ENCODE measurements around the gene MACROD2.

Gene MACROD2

DNA sequence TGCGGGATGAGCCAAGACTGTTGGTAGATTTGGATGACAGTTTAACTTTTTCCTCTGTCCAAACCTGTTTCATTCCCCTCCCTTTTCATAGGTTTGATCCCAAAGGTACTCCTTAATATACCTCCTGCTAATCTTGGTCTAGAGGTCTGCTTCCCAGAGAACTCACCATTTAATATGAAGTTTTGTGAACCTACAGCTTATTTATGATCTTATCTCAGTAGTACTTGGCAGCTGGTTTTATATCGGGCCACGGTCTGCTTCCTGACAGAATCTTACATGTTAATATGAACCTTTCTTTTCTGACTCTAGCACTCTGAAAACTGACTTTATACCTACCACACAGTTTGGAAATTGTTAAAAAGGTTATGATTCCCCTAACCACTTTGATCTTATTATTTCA, 138.7 kb downstream of the MACROD2 start:
- TF ChIP-seq ZNF560 (tag by site-specific recombination; IDR thresholded peaks at IDR 0.05; ENCODE audit: borderline replicate concordance) (no peak), HOXA7 (CRISPR knock-in tag; IDR thresholded peaks at IDR 0.05; ENCODE audit: borderline replicate concordance) (no peak), ZNF362 (tag by site-specific recombination; IDR thresholded peaks at IDR 0.05) (no peak), ZNF621 (tag by site-specific recombination; IDR thresholded peaks at IDR 0.05) (no peak)
- ChIA-PET CTCF (no interaction called here), POLR2A (no interaction called here)

DNA sequence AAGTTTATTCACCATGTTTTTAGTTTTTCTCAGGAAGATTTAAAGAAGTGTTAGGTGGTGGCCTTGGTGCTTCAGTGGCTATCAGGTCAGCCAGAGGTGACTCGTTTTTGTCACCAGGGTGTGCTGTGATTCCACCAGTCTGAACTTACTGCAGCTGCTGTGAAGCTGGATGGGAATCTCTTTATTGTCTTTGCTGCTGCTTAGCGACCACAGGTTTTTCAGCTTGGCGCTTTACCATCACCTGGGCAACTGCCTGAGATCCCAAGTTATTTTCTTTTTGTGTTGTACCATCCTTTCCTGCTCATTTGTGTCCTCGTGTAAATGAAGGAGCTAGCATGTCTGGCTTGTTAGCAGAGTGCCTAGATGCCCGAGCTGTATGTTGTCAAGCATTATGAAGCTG, 146.9 kb downstream of the MACROD2 start:
- Histone ChIP-seq H3K4me3 (ENCODE audit: low read depth, low read length) (no peak overlapping the region), H3K9me3 (ENCODE audit: control insufficient read depth, insufficient read depth, low read depth, low read length) (no peaks in the 10 kb centered on the region), H3K27ac (ENCODE audit: extremely low read depth, low read depth, low read length) (no peak overlapping the region), H3K4me1 (ENCODE audit: control insufficient read depth, insufficient read depth, low read length) (peaks cover 3% of the 10 kb centered on the region; the same call in 1 of the 2 replicates), H3K36me3 (ENCODE audit: control insufficient read depth in 2 of 2, insufficient read depth in 1 of 2, low read length in 2 of 2) (no peaks in the 10 kb centered on the region)
- TF ChIP-seq ZNF654 (tag by site-specific recombination; IDR thresholded peaks at IDR 0.05; ENCODE audit: low read depth) = peak; percentile 81
- TF ChIP-seq BCL11B (tag by site-specific recombination; IDR thresholded peaks at IDR 0.05; ENCODE audit: low read depth) = no peak
- no peak for TF ChIP-seq ZNF837 (tag by site-specific recombination; IDR thresholded peaks at IDR 0.05)
- no peak for TF ChIP-seq ZNF501 (tag by site-specific recombination; IDR thresholded peaks at IDR 0.05)
- no peak for TF ChIP-seq ZNF354C (tag by site-specific recombination; IDR thresholded peaks at IDR 0.05; ENCODE audit: borderline replicate concordance, low read depth)
- TF ChIP-seq ZNF362 (tag by site-specific recombination; IDR thresholded peaks at IDR 0.05) = no peak
- TF ChIP-seq, protein P1, sequence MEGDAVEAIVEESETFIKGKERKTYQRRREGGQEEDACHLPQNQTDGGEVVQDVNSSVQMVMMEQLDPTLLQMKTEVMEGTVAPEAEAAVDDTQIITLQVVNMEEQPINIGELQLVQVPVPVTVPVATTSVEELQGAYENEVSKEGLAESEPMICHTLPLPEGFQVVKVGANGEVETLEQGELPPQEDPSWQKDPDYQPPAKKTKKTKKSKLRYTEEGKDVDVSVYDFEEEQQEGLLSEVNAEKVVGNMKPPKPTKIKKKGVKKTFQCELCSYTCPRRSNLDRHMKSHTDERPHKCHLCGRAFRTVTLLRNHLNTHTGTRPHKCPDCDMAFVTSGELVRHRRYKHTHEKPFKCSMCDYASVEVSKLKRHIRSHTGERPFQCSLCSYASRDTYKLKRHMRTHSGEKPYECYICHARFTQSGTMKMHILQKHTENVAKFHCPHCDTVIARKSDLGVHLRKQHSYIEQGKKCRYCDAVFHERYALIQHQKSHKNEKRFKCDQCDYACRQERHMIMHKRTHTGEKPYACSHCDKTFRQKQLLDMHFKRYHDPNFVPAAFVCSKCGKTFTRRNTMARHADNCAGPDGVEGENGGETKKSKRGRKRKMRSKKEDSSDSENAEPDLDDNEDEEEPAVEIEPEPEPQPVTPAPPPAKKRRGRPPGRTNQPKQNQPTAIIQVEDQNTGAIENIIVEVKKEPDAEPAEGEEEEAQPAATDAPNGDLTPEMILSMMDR (tag by site-specific recombination; IDR thresholded peaks at IDR 0.05) = 0 out of 2 replicates have a peak, but pooled peaks have one; percentile 11
- TF ChIP-seq ZNF175 (tag by site-specific recombination; IDR thresholded peaks at IDR 0.05) = no peak
- TF ChIP-seq, protein P2, sequence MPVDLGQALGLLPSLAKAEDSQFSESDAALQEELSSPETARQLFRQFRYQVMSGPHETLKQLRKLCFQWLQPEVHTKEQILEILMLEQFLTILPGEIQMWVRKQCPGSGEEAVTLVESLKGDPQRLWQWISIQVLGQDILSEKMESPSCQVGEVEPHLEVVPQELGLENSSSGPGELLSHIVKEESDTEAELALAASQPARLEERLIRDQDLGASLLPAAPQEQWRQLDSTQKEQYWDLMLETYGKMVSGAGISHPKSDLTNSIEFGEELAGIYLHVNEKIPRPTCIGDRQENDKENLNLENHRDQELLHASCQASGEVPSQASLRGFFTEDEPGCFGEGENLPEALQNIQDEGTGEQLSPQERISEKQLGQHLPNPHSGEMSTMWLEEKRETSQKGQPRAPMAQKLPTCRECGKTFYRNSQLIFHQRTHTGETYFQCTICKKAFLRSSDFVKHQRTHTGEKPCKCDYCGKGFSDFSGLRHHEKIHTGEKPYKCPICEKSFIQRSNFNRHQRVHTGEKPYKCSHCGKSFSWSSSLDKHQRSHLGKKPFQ (tag by site-specific recombination; IDR thresholded peaks at IDR 0.05) = no peak
- TF ChIP-seq ZNF248 (tag by site-specific recombination; IDR thresholded peaks at IDR 0.05) = no peak
- no peak for TF ChIP-seq ZNF221 (tag by site-specific recombination; IDR thresholded peaks at IDR 0.05; ENCODE audit: borderline replicate concordance)
- POLR2A ChIA-PET = interaction anchor here (0.5 to 1.1 kb wide), 2 partner anchors 195 to 1217 kb away, joined by 4 to 6 read pairs; partner anchors contain the start of gene FLRT3
- CTCF ChIA-PET = interaction anchor here (0.6 to 2.5 kb wide), 17 partner anchors 30 to 1789 kb away, joined by 3 to 10 read pairs (median 4); partner anchors contain the start of gene FLRT3

More for the DNA sequence above, 138.7 kb downstream of the MACROD2 start:
- Histone ChIP-seq H3K9me3 (ENCODE audit: control insufficient read depth, insufficient read depth, low read depth, low read length) (no peaks in the 10 kb centered on the region), H3K27ac (ENCODE audit: extremely low read depth, low read depth, low read length) (no peak overlapping the region), H3K36me3 (ENCODE audit: control insufficient read depth in 2 of 2, insufficient read depth in 1 of 2, low read length in 2 of 2) (no peaks in the 10 kb centered on the region), H3K4me1 (ENCODE audit: control insufficient read depth, insufficient read depth, low read length) (no peaks in the 10 kb centered on the region), H3K4me3 (ENCODE audit: low read depth, low read length) (no peak overlapping the region)

GRCh38 chr20:14142964-14143627, 147.8 kb downstream of the MACROD2 start:
- H3K4me1 ChIP-seq (ENCODE audit: control insufficient read depth, insufficient read depth, low read length) = peaks cover 3% of the 10 kb centered on the region; the same call in 1 of the 2 replicates
- H3K27ac ChIP-seq (ENCODE audit: extremely low read depth, low read depth, low read length) = no peak overlapping the region
- no peaks in the 10 kb centered on the region for H3K36me3 ChIP-seq (ENCODE audit: control insufficient read depth in 2 of 2, insufficient read depth in 1 of 2, low read length in 2 of 2)
- POLR2A ChIA-PET = no interaction called here
- CTCF ChIA-PET = interaction anchor here (0.6 to 2.5 kb wide), 8 partner anchors 47 to 1788 kb away, joined by 3 to 10 read pairs (median 4); partner anchors contain the start of gene FLRT3
- H3K9me3 ChIP-seq (ENCODE audit: control insufficient read depth, insufficient read depth, low read depth, low read length) = no peaks in the 10 kb centered on the region
- no peak overlapping the region for H3K4me3 ChIP-seq (ENCODE audit: low read depth, low read length)
- TF ChIP-seq, protein P3, sequence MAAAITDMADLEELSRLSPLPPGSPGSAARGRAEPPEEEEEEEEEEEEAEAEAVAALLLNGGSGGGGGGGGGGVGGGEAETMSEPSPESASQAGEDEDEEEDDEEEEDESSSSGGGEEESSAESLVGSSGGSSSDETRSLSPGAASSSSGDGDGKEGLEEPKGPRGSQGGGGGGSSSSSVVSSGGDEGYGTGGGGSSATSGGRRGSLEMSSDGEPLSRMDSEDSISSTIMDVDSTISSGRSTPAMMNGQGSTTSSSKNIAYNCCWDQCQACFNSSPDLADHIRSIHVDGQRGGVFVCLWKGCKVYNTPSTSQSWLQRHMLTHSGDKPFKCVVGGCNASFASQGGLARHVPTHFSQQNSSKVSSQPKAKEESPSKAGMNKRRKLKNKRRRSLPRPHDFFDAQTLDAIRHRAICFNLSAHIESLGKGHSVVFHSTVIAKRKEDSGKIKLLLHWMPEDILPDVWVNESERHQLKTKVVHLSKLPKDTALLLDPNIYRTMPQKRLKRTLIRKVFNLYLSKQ (tag by site-specific recombination; IDR thresholded peaks at IDR 0.05; ENCODE audit: borderline replicate concordance) = no peak
- no peak for TF ChIP-seq ZBTB11 (tag by site-specific recombination; conservative IDR thresholded peaks at IDR 0.05; ENCODE audit: low read depth)
- TF ChIP-seq ZSCAN4 (tag by site-specific recombination; IDR thresholded peaks at IDR 0.05) = no peak
